Measurements from ENCODE around the gene MRPL46. TPM values are rescaled to one million over a fixed set of nuclear protein-coding genes. Genes with fewer than 3 reads are reported as not detected.

The MRPL46 gene
- total and polyA plus RNA-seq, 9 of the 15 experiments (the other 6 are each of a cell fraction or from before 2014, with no cell fraction given) = 41.2 to 72.2 (median 49.8) TPM

DNA sequence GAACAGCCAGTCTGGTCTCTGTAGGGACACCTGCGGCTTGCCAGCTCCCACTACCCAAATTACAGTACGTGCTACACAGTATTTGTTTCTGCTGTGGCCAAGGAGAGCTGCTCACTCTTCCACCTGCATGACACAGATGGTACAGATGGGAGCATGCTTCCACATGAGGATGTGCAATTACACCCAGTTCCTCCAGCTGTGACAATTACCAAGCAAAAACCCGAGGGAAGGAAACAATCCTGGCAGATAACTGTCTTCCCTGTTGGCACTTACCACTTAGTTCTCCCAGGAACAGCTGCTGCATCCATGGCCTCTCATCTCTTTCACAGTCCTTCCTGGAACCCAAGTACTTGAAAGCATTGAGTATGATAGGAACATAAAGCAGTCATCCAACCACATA, 44.9 kb upstream of the MRPL46 start:
- Histone ChIP-seq H4K20me1 (replicated peaks; ENCODE audit: control insufficient read depth, insufficient read depth, low read length) (no peaks in the 10 kb centered on the region), H3K36me3 (ENCODE audit: control insufficient read depth, insufficient read depth, low read length) (peaks cover 18% of the 10 kb centered on the region; the same call in 2 of the 3 replicates), H3K27me3 (ENCODE audit: control insufficient read depth in 2 of 2, insufficient read depth in 2 of 2, low read length in 2 of 2) (no peaks in the 10 kb centered on the region), H3K9me1 (ENCODE audit: control insufficient read depth, insufficient read depth, low read length) (no peaks in the 10 kb centered on the region), H3K4me1 (replicated peaks in 1 of 2; ENCODE audit: control insufficient read depth in 2 of 2, insufficient read depth in 2 of 2, low read length in 2 of 2) (no peaks in the 10 kb centered on the region), H3K9ac (ENCODE audit: insufficient read depth in 1 of 2, low read depth in 2 of 2, low read length in 2 of 2) (0 out of 4 replicates have a peak overlapping the region, but pooled peaks of 1 of the 2 experiments have one; percentile 10), H3K4me2 (ENCODE audit: insufficient read depth, low read length) (no peak overlapping the region), H3K9me3 (replicated peaks; ENCODE audit: control insufficient read depth, insufficient read depth, low read depth, low read length) (no peaks in the 10 kb centered on the region), H3K79me2 (ENCODE audit: control insufficient read depth, insufficient read depth, low read length) (no peaks in the 10 kb centered on the region), H2AFZ (ENCODE audit: low read depth, low read length) (no peak overlapping the region), H3K4me3 (no peak overlapping the region), H3K27ac (ENCODE audit: extremely low read depth, low read depth, low read length) (no peak overlapping the region)
- DNase-seq (ENCODE audit: extremely low read depth in 1 of 4, low spot score in 3 of 4) (no peak), FAIRE-seq (no peak), ATAC-seq (no peak)
- TF ChIP-seq, protein P1, sequence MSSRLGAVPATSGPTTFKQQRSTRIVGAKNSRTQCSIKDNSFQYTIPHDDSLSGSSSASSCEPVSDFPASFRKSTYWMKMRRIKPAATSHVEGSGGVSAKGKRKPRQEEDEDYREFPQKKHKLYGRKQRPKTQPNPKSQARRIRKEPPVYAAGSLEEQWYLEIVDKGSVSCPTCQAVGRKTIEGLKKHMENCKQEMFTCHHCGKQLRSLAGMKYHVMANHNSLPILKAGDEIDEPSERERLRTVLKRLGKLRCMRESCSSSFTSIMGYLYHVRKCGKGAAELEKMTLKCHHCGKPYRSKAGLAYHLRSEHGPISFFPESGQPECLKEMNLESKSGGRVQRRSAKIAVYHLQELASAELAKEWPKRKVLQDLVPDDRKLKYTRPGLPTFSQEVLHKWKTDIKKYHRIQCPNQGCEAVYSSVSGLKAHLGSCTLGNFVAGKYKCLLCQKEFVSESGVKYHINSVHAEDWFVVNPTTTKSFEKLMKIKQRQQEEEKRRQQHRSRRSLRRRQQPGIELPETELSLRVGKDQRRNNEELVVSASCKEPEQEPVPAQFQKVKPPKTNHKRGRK (tag; IDR thresholded peaks at IDR 0.05) = no peak
- TF ChIP-seq EHMT2 (IDR thresholded peaks at IDR 0.05) = no peak
- TF ChIP-seq, protein P2, sequence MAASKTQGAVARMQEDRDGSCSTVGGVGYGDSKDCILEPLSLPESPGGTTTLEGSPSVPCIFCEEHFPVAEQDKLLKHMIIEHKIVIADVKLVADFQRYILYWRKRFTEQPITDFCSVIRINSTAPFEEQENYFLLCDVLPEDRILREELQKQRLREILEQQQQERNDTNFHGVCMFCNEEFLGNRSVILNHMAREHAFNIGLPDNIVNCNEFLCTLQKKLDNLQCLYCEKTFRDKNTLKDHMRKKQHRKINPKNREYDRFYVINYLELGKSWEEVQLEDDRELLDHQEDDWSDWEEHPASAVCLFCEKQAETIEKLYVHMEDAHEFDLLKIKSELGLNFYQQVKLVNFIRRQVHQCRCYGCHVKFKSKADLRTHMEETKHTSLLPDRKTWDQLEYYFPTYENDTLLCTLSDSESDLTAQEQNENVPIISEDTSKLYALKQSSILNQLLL (CRISPR knock-in tag; IDR thresholded peaks at IDR 0.05; ENCODE audit: borderline replicate concordance) = no peak
- no peak for TF ChIP-seq WHSC1 (IDR thresholded peaks at IDR 0.05; ENCODE audit: low read length)
- TF ChIP-seq, protein P3, sequence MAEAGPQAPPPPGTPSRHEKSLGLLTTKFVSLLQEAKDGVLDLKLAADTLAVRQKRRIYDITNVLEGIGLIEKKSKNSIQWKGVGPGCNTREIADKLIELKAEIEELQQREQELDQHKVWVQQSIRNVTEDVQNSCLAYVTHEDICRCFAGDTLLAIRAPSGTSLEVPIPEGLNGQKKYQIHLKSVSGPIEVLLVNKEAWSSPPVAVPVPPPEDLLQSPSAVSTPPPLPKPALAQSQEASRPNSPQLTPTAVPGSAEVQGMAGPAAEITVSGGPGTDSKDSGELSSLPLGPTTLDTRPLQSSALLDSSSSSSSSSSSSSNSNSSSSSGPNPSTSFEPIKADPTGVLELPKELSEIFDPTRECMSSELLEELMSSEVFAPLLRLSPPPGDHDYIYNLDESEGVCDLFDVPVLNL (CRISPR knock-in tag; IDR thresholded peaks at IDR 0.05; ENCODE audit: low read depth) = no peak
- no peak for TF ChIP-seq GABPB1 (CRISPR knock-in tag; IDR thresholded peaks at IDR 0.05)
- TF ChIP-seq SMC3 (conservative IDR thresholded peaks at IDR 0.05; ENCODE audit: insufficient read depth, low read depth, low read length) = no peak
- TF ChIP-seq ZNF239 (CRISPR knock-in tag; IDR thresholded peaks at IDR 0.05) = no peak
- no peak for TF ChIP-seq CBFA2T3 (IDR thresholded peaks at IDR 0.05)
- TF ChIP-seq, protein P4, sequence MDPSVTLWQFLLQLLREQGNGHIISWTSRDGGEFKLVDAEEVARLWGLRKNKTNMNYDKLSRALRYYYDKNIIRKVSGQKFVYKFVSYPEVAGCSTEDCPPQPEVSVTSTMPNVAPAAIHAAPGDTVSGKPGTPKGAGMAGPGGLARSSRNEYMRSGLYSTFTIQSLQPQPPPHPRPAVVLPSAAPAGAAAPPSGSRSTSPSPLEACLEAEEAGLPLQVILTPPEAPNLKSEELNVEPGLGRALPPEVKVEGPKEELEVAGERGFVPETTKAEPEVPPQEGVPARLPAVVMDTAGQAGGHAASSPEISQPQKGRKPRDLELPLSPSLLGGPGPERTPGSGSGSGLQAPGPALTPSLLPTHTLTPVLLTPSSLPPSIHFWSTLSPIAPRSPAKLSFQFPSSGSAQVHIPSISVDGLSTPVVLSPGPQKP (CRISPR knock-in tag; IDR thresholded peaks at IDR 0.05) = no peak
- TF ChIP-seq ZNF76 (CRISPR knock-in tag; IDR thresholded peaks at IDR 0.05; ENCODE audit: borderline replicate concordance) = no peak
- TF ChIP-seq MCM3 (IDR thresholded peaks at IDR 0.05) = no peak
- TF ChIP-seq TAF7 (tag; IDR thresholded peaks at IDR 0.05) = no peak
- TF ChIP-seq, protein P5, sequence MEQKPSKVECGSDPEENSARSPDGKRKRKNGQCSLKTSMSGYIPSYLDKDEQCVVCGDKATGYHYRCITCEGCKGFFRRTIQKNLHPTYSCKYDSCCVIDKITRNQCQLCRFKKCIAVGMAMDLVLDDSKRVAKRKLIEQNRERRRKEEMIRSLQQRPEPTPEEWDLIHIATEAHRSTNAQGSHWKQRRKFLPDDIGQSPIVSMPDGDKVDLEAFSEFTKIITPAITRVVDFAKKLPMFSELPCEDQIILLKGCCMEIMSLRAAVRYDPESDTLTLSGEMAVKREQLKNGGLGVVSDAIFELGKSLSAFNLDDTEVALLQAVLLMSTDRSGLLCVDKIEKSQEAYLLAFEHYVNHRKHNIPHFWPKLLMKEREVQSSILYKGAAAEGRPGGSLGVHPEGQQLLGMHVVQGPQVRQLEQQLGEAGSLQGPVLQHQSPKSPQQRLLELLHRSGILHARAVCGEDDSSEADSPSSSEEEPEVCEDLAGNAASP (IDR thresholded peaks at IDR 0.05) = no peak
- no peak for TF ChIP-seq SRSF9 (IDR thresholded peaks at IDR 0.05; ENCODE audit: borderline replicate concordance, low read depth, low read length)
- ChIA-PET CTCF (ENCODE audit: low intra/inter-chr PET ratio) (no interaction called here), POLR2A (interaction anchor here (1.1 kb wide), 1 partner anchor 13 kb away, joined by 3 read pairs; no protein-coding TSS in a partner anchor)
- in situ Hi-C loops (cut with MboI) (no loop called here), intact Hi-C loops (cut with micrococcal nuclease) (no loop called here)
- BruUV-seq (replicated peaks) = no TSS peak
- 50% methylated on average over 3 of the region's 3 CpGs for WGBS (ENCODE audit: insufficient coverage, low coverage, missing lambda C conversion rate)

Measured in K562 (cell line).